Measurements from ENCODE around the gene C3.
A peak's percentile ranks its signal among the peaks of the same experiment; 100 is the strongest.

The C3 gene

GRCh38 chr19:6719540-6719861 is 949 bp downstream of the C3 start:
- in situ Hi-C loops (cut with MboI; ENCODE audit: low sequenced_read_pairs, unreplicated experiment), result no loop called here
- TF ChIP-seq CTCF (IDR thresholded peaks at IDR 0.05; ENCODE audit: borderline replicate concordance, control extremely low read depth, extremely low read depth, insufficient read depth, missing control alignments), result no peak
- no peak for DNase-seq (ENCODE audit: low spot score)

GRCh38 chr19:6718741-6719539 is 1.5 kb downstream of the C3 start:
- no peak for TF ChIP-seq CTCF (IDR thresholded peaks at IDR 0.05; ENCODE audit: borderline replicate concordance, control extremely low read depth, extremely low read depth, insufficient read depth, missing control alignments)
- in situ Hi-C loops (cut with MboI; ENCODE audit: low sequenced_read_pairs, unreplicated experiment), result no loop called here
- DNase-seq (ENCODE audit: low spot score), result peak; percentile 71

GRCh38 chr19:6718111-6718740 is 2.2 kb downstream of the C3 start:
- no peak for DNase-seq (ENCODE audit: low spot score)
- in situ Hi-C loops (cut with MboI; ENCODE audit: low sequenced_read_pairs, unreplicated experiment), result no loop called here
- TF ChIP-seq CTCF (IDR thresholded peaks at IDR 0.05; ENCODE audit: borderline replicate concordance, control extremely low read depth, extremely low read depth, insufficient read depth, missing control alignments), result no peak

- no peak for DNase-seq (ENCODE audit: low spot score)
- in situ Hi-C loops (cut with MboI; ENCODE audit: low sequenced_read_pairs, unreplicated experiment), result no loop called here
- no peak for TF ChIP-seq CTCF (IDR thresholded peaks at IDR 0.05; ENCODE audit: borderline replicate concordance, control extremely low read depth, extremely low read depth, insufficient read depth, missing control alignments)
Measured at GRCh38 chr19:6717441-6717971, 2.9 kb downstream of the C3 start.

- in situ Hi-C loops (cut with MboI; ENCODE audit: low sequenced_read_pairs, unreplicated experiment), result no loop called here
- no peak for TF ChIP-seq CTCF (IDR thresholded peaks at IDR 0.05; ENCODE audit: borderline replicate concordance, control extremely low read depth, extremely low read depth, insufficient read depth, missing control alignments)
- no peak for DNase-seq (ENCODE audit: low spot score)
Measured at GRCh38 chr19:6717036-6717435, 3.4 kb downstream of the C3 start.

GRCh38 chr19:6716610-6716970 is 3.9 kb downstream of the C3 start:
- in situ Hi-C loops (cut with MboI; ENCODE audit: low sequenced_read_pairs, unreplicated experiment), result no loop called here
- DNase-seq (ENCODE audit: low spot score), result no peak
- no peak for TF ChIP-seq CTCF (IDR thresholded peaks at IDR 0.05; ENCODE audit: borderline replicate concordance, control extremely low read depth, extremely low read depth, insufficient read depth, missing control alignments)
